Nucleus accumbens (tissue), 56 donors: ENCODE measurements around the gene MED15.
"Not testable (repeated sequence)": the region's sequence is repeated elsewhere in the genome, so short reads cannot be mapped to it uniquely, and the experiment has no call there.

Experiments used
- DNase-seq, 56 donors: peaks; one replicate each; lab custom pipeline; 2025; lab: John Stamatoyannopoulos, UW

MED15 gene

DNA sequence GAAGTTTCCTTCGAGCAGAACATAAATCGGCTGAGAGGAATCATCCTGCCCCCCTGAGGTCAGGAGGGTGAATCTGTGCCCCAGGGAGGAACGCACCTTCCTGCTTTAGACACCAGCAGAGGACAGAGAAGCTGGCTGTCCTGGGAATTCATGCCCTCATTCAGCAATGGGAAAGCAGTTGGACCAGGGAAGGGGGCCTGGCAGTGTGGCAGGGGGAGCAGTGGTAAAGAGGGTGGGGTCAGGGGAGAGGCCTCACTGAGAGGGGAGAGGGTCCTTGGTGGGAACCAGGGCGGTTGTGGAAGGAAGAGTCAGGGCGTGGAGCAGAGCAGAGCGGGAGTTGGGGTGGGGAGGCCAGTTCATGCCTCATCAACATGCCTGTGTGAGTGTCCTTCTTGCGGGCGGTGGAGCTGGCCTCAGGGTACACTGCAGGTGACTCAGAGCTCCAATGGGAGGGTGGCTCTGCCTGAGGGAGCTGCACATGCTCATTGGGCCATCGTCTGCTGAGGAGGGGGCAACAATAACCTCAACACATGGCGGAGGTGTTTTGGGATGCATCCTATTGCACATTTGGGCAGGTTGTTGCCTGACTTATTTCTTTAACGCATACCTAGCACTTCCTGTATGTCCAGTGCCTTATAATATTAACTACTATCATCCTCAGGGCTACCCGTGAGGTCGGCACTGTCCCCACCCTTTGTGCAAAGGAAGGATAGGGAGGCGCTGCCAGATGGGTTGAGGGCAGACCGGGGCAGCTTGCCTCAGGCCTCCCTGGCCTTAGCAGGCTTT, 23.2 kb downstream of the MED15 start:
- no peak for DNase-seq

DNA sequence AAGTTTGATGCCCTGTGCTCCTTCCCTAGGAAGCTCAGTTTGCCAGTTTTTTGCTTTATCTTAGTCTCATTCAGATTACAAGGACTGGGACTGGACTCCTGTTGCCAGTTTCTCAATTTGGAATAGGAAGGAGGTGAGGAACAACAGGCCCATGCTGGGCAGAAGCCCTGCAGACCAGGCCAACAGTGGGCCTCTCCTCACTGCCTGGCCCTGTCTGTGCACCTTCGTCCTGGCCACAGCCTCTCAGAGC, 23.7 kb downstream of the MED15 start:
- no peak for DNase-seq

- peak in 46 of 56 donors; percentile 18 to 78 (median 48) for DNase-seq
Measured at GRCh38 chr22:20531404-20532201, 24.2 kb downstream of the MED15 start.

DNA sequence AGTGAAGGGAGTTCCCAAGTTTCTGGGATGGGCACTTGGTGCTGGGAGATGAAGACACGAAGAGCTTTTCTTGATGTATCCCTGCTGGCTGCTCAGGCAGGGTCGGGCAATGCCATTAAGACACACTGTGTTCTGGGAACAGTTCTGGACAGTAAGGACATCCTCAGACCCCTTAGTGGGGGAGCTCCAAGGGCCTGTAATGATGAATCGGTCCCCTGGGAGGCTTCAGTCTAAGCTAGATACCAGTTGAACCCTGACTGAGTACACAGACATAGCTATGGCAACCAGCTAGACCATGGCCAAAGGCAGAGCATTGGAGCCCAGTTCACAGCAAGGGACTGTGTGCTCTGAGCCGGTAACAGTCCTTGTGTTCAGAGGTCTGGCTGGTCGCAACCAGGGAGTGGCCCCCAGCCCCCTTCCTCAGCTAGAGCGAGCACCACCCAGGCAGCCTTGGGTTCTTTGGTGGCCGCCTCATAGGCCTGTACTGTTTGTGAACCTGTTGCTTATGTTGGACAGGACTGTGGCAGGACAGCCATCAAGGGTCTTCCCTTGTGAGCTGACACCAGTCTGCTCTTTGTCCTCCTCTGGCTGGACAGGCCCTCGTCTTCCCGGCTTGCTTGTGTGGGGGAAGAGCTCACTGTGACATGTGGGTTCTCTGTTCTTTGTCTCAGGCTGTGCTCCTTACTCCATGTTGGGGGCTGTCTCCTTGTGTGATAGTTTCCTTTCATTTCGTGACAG, 25.0 kb downstream of the MED15 start:
- peak in 1 of 56 donors; percentile 15 for DNase-seq

DNA sequence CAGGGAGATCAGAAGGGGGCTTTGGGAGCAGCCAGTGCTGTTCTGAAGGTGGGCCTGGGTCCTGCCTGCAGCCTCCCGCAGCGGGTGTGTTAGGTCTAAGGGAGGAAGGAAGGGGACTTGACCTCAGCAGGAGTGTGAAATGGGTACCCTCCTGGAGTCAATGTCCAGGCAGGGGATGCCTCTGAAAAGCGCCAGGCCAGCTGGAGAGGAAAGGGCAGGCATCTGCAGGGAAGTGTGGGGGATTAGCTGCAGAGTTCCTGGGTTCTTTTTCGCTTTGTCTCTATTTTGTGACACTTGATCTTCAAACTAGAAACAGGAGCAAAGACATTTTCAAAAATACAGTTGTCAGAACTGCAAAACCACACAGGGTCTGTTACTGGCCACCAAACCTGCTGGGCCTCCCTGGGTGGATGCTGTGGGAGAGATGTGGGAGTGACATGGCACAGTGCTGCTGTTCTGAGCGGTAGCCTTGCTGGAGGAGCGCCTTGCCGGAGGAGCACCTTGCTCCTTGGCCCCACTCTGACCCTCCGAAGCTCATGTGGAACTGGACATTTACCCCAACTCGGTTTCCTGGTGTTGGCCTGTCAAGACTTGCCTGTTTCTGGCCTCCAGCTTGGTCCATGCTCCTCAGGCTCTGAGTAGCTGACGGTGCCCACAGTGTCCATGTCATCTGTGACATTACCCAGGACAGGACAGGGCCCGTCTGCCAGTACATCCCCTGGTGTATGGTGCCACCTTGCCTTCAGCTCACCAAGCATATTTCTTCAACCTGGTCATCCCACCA, 25.9 kb downstream of the MED15 start:
- DNase-seq: no peak

DNA sequence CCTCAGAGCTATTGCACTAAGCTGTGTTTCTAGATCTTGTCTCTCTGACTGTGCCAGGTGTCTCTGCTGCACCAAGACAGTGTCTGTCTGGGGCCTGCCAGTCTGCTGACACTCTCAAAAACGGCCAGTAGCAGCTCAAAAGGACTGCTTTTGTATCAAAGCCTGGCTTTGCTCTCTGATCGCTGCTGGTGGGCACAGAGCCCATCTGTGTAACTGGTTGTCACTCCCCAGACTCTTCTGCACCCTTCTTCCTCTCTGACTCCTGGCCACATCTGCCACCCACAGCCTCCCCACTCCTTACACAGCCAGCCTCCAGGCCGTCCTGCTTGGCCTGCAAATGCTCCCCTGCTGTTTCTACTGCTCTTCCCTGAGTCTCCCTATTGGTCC, 26.5 kb downstream of the MED15 start:
- DNase-seq: peak in 27 of 56 donors; percentile 7 to 63 (median 36)

DNA sequence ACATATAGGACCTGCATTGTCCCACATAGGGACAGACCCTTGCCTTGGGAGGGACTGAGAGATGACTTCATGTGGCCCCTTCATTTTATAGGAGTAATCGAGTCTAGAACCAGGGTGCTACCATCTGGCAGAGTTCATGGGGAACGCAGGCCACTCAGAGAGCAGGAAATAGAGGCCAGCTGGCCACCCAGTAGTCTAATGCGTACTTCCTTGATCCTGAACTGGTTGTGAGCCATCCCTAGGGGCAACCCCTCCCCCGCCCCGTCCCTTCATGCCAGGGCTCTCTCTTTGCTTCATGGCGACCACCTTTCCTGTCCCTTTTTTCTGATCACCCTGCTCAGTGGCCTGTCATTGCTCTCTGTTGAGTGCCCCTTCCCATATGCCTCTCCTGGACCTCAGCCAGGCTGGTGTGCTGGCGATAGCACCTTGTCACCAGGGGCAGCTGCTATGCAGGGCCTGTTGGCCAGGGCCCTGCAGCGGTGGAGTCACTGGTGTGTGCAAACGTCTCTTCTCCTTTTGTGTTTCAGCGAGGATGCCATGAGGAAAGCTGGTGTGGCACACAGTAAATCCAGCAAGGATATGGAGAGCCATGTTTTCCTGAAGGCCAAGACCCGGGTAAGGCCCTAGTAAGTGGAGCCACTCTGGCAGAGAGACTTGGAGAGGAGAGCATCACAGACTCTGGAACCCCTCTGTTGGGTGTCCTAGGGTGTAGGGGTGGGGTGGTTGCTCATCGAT, 29.3 kb downstream of the MED15 start:
- DNase-seq: no peak

- DNase-seq: no peak
Measured at GRCh38 chr22:20537325-20537756, 29.9 kb downstream of the MED15 start.

- DNase-seq: no peak
Measured at GRCh38 chr22:20537983-20538382, 30.6 kb downstream of the MED15 start.

GRCh38 chr22:20538875-20539274, 31.5 kb downstream of the MED15 start:
- DNase-seq: not testable (repeated sequence)

DNA sequence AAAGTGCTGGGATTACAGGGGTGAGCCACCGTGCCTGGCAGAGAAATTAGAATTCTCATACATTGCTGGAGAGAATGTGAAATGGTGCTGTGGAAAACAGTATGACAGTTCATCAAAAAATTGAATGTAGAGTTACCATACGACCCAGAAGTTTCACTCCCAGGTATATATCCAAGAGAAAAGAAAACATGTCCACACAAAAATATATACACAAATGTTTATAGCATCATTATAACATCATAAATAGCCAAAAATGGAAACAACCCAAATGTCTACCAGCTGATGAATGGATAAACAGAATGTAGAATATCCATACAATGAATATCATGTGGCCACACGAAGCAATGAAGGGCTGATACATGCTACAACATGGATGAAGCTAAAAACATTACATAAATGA, 34.6 kb downstream of the MED15 start:
- no peak for DNase-seq

DNA sequence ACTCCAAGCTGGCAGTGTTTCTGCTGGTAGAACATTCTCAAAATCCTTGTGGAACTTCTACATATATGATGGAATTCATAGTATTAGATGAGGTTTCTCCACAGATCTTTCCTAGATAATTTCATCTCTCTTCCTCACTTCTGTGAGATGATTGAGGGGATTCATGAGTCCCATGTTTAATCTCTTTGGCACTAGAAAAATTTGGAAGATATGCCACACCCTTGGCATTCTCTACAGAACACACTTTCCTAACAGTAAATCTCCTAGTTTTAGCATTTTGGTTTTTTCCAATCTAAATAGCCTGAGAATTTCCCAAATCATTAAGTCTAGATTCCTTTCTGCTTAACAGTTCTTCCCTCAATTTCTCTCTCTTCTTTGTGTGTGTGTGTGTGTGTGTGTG, 35.3 kb downstream of the MED15 start:
- no peak for DNase-seq

DNA sequence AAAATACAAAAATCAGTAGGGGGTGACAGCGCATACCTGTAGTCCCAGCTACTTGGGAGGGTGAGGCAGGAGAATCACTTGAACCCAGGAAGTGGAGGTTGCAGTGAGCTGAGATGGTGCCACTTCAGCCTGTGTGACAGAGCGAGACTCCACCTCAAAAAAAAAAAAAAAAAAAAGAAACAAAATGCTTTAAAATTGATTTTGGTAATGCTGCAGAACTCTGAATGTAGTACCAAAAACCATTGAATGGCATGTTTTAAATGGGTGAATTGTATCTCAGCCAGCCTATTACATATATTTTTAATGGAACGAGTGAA, 37.9 kb downstream of the MED15 start:
- not testable (repeated sequence) for DNase-seq

DNA sequence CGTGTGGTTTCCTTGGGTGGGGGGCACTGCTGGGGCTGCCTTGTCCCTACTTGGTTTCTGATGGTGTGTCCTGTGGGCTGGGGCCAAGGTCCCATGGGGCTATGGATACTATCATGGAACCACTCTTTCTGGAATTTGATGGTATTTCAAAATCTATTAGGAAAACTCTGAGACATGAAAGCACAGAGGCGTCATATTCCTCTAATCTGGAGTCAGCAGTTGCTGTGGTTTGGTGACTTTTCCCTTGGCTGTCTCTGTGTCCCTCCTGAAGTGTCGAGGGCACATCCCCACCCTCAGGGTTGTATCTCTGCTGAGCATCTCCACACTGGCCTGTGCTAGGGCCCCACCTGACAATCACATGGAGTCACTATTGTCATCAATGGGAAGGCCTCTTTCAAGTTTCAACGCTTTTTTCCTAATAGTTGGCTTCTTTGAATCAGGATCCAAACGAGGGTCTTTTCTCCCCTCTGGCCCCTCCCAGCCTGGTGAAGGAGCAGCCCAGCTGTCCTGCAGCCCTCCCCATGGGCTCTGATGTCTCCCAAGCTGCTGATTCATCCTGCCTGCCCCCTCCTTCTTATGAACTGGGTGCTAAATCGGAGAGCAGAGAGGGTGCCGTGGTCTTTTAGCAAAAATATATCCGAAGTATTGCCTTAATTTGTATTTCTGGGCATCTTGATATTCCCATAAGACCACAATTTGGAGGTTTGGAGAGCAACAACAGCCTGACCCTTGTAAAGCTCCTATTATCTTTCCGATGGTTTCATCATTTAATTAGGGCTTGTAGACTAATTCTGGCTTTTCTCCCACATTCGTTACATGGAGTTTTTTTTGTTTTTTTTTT, 38.5 kb downstream of the MED15 start:
- peak in 3 of 56 donors; percentile 15 to 56 (median 21) for DNase-seq

- DNase-seq: no peak
Measured at GRCh38 chr22:20546541-20546950, 39.1 kb downstream of the MED15 start.

DNA sequence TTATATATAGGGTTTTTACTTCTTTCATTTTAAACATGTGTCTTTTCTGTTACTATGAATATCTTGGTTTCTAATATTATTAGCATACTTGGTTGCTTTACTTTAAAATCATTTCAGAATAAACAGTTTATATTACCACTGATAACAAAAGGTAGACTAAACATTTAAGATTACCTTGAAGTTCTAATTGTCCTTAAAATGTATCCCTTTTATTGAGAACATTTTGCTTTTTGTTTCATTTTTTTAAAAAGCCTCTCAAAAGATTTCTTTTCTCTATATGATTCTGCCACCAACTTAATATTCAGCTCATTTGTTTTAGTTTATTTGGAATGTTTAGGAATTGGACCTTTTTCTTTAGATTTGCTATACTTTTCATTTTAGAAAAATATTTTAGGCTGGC, 39.6 kb downstream of the MED15 start:
- no peak for DNase-seq

- DNase-seq: no peak
Measured at GRCh38 chr22:20548806-20549205, 41.4 kb downstream of the MED15 start.

DNA sequence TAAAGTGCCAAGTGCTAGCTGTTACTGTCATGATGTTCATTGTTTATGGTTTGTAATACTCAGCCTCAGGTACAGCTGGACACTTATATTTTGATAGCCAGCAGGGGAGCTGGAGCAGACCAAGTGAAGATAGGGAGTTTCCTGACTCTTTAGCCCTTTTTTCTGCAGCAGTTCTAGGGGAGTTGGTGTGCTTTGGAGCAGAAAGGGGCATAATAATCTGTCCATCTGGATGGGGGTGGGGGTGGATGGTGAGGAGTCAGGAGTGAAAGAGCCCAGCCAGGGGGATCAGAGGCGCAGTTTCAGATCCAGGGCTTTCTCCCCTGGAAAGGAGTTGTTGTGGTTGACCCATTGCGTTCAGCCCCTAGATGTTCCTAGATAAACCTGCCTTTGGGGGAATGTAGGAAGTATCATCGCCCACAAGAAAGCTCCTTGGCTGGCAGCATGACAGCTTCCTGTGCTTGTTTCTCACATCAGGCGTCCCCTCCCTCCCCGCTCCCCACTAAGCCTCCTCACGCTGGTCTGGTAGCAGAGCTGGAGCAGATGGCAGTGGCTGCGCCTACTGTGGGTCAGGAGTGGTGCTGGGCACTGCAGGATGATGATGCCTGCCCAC, 41.9 kb downstream of the MED15 start:
- DNase-seq: peak in 12 of 56 donors; percentile 2 to 59 (median 18)
